DOHH2 (cell line): ENCODE measurements around the gene TRIM47.

Source experiments
- H3F3A ChIP-seq: fragments of 200-600 bp; sonication (generic), shearing (Covaris generic); 2 replicates; pipeline ENCODE4 v1.6.0; 2016; ENCODE audit warnings: antibody characterized with exemption, mild to moderate bottlenecking; ENCODE audit not compliant: control insufficient read depth, insufficient read depth
- H3K27ac ChIP-seq: fragments of 200-600 bp; sonication (generic); 2 replicates; pipeline ENCODE4 v1.5.1; 2014; ENCODE audit warnings: low read depth, mild to moderate bottlenecking, low read length, moderate library complexity
- H3K27me3 ChIP-seq: fragments of 200-600 bp; sonication (generic); 2 replicates; pipeline ENCODE4 v1.6.1; 2014; ENCODE audit warnings: mild to moderate bottlenecking, low read length, mixed read lengths; ENCODE audit not compliant: control insufficient read depth
- H3K36me3 ChIP-seq: fragments of 200-600 bp; sonication (generic); 2 replicates; pipeline ENCODE4 v1.6.1; 2014; ENCODE audit warnings: mild to moderate bottlenecking, low read length, moderate library complexity, mixed read lengths; ENCODE audit not compliant: control insufficient read depth
- H3K4me1 ChIP-seq: fragments of 200-600 bp; sonication (generic); 2 replicates; pipeline ENCODE4 v1.6.1; 2014; ENCODE audit warnings: mild to moderate bottlenecking, low read length, mixed read lengths; ENCODE audit not compliant: control insufficient read depth
- H3K4me2 ChIP-seq: fragments of 200-600 bp; sonication (generic); 2 replicates; pipeline ENCODE4 v1.6.0; 2014; ENCODE audit warnings: mild to moderate bottlenecking, low read length, moderate library complexity
- H3K4me3 ChIP-seq: fragments of 200-600 bp; sonication (generic); 2 replicates; pipeline ENCODE4 v1.5.1; 2014; ENCODE audit warnings: mild to moderate bottlenecking, low read length, mixed read lengths
- H3K79me2 ChIP-seq: fragments of 200-600 bp; sonication (generic); 2 replicates; pipeline ENCODE4 v1.6.1; 2014; ENCODE audit warnings: mild to moderate bottlenecking, low read length, mixed read lengths; ENCODE audit not compliant: control insufficient read depth
- H3K9me2 ChIP-seq: fragments of 200-600 bp; sonication (generic); replicated peaks from 2 replicates; pipeline ENCODE4 v1.6.1; 2014; ENCODE audit warnings: mild to moderate bottlenecking, low read length, mixed read lengths; ENCODE audit not compliant: control insufficient read depth
- H3K9me3 ChIP-seq: fragments of 200-600 bp; sonication (generic); 2 replicates; pipeline ENCODE4 v1.6.1; 2014; ENCODE audit warnings: antibody characterized with exemption, low read length, mixed read lengths; ENCODE audit not compliant: control insufficient read depth, insufficient read depth
- H4K20me1 ChIP-seq: fragments of 200-600 bp; sonication (generic); 2 replicates; pipeline ENCODE4 v1.6.0; 2014; ENCODE audit warnings: low read depth, mild to moderate bottlenecking, antibody characterized with exemption, low read length, moderate library complexity; ENCODE audit not compliant: control insufficient read depth, insufficient read depth
- CTCF ChIP-seq: fragments of 200-600 bp; sonication (generic); IDR thresholded peaks from one replicate; pipeline ENCODE4 v1.5.1; 2014; ENCODE audit warnings: antibody characterized with exemption, mild to moderate bottlenecking, low read depth, low read length; ENCODE audit not compliant: poor library complexity, severe bottlenecking
- EZH2phosphoT487 ChIP-seq: fragments of 200-600 bp; sonication (generic); IDR thresholded peaks from 2 replicates; pipeline ENCODE4 v1.6.1; 2017; ENCODE audit warnings: borderline replicate concordance, mild to moderate bottlenecking, antibody characterized with exemption, low read length, moderate library complexity, mixed read lengths

TRIM47 gene

GRCh38 chr17:75891605-75892555, 13.5 kb upstream of the TRIM47 start:
- no peak overlapping the region for H3K4me2 ChIP-seq
- TF ChIP-seq EZH2phosphoT487: no peak
- TF ChIP-seq CTCF: no peak
- H3F3A ChIP-seq: peaks cover 5% of the 10 kb centered on the region; the same call in 1 of the 2 replicates
- peaks cover 44% of the 10 kb centered on the region for H3K36me3 ChIP-seq
- H3K27me3 ChIP-seq: no peaks in the 10 kb centered on the region
- no peaks in the 10 kb centered on the region for H3K9me2 ChIP-seq
- no peak overlapping the region for H3K4me3 ChIP-seq
- no peaks in the 10 kb centered on the region for H3K9me3 ChIP-seq
- H3K27ac ChIP-seq: no peak overlapping the region
- H3K4me1 ChIP-seq: peaks cover 13% of the 10 kb centered on the region
- no peaks in the 10 kb centered on the region for H4K20me1 ChIP-seq
- H3K79me2 ChIP-seq: peaks cover 38% of the 10 kb centered on the region

- H3F3A ChIP-seq: peaks cover 5% of the 10 kb centered on the region; the same call in 1 of the 2 replicates
- no peak overlapping the region for H3K4me2 ChIP-seq
- no peaks in the 10 kb centered on the region for H3K9me2 ChIP-seq
- peaks cover 33% of the 10 kb centered on the region for H3K79me2 ChIP-seq
- TF ChIP-seq EZH2phosphoT487 (no peak), CTCF (no peak)
- peaks cover 13% of the 10 kb centered on the region for H3K4me1 ChIP-seq
- H3K9me3 ChIP-seq: no peaks in the 10 kb centered on the region
- peaks cover 44% of the 10 kb centered on the region for H3K36me3 ChIP-seq
- no peaks in the 10 kb centered on the region for H4K20me1 ChIP-seq
- no peaks in the 10 kb centered on the region for H3K27me3 ChIP-seq
- H3K27ac ChIP-seq: no peak overlapping the region
- H3K4me3 ChIP-seq: no peak overlapping the region
Observed at GRCh38 chr17:75891022-75891604, 12.7 kb upstream of the TRIM47 start.

- Histone ChIP-seq H3K9me3 (no peaks in the 10 kb centered on the region), H3K4me3 (no peak overlapping the region), H3K4me1 (peaks cover 3% of the 10 kb centered on the region; the same call in 1 of the 2 replicates), H3K27ac (no peak overlapping the region), H4K20me1 (no peaks in the 10 kb centered on the region), H3K9me2 (no peaks in the 10 kb centered on the region), H3K36me3 (peaks cover 37% of the 10 kb centered on the region), H3K27me3 (no peaks in the 10 kb centered on the region), H3K4me2 (no peak overlapping the region), H3F3A (peaks cover 5% of the 10 kb centered on the region; the same call in 1 of the 2 replicates), H3K79me2 (peaks cover 17% of the 10 kb centered on the region)
- TF ChIP-seq EZH2phosphoT487 (no peak), CTCF (no peak)
Observed at GRCh38 chr17:75889454-75889853, 11.1 kb upstream of the TRIM47 start.
